Neural cell (in vitro differentiated cells): ENCODE results near the gene KRT27. TPM values are rescaled to one million over a fixed set of nuclear protein-coding genes. Genes with fewer than 3 reads are reported as not detected.

ENCODE experiments used
- H2AFZ ChIP-seq: fragments of 200-600, 300-800 bp; sonication (generic), shearing (Covaris generic); 2 replicates; pipeline ENCODE4 v1.6.0; 2014; ENCODE audit warnings: low read depth, mild to moderate bottlenecking, antibody characterized with exemption, low read length, moderate library complexity
- H3F3A ChIP-seq: fragments of 200-600 bp; shearing (Covaris generic); 2 replicates; pipeline ENCODE4 v1.6.1; 2016; ENCODE audit warnings: mild to moderate bottlenecking, moderate library complexity, mixed read lengths, antibody characterized with exemption, low read length; ENCODE audit not compliant: insufficient read depth, poor library complexity, severe bottlenecking
- H3K27ac ChIP-seq: fragments of 200-600, 300-800 bp; sonication (generic), shearing (Covaris generic); 2 replicates; pipeline ENCODE4 v1.5.1; 2014; ENCODE audit warnings: mild to moderate bottlenecking, low read length, moderate library complexity
- H3K27me3 ChIP-seq: fragments of 300-800, 200-600 bp; sonication (generic), shearing (Covaris generic); 2 replicates; pipeline ENCODE4 v1.6.0; 2014; ENCODE audit warnings: mild to moderate bottlenecking, low read depth, low read length, moderate library complexity; ENCODE audit not compliant: insufficient read depth
- H3K36me3 ChIP-seq: fragments of 300-800, 200-600 bp; sonication (generic), shearing (Covaris generic); 2 replicates; pipeline ENCODE4 v1.5.1; 2014; ENCODE audit warnings: mild to moderate bottlenecking, antibody characterized with exemption, low read length, moderate library complexity; ENCODE audit not compliant: insufficient read depth
- H3K4me2 ChIP-seq: fragments of 300-800, 200-600 bp; sonication (generic), shearing (Covaris generic); 2 replicates; pipeline ENCODE4 v1.6.0; 2014; ENCODE audit warnings: mild to moderate bottlenecking, low read length
- H3K4me3 ChIP-seq: fragments of 300-800, 200-600 bp; sonication (generic), shearing (Covaris generic); 2 replicates; pipeline ENCODE4 v1.5.1; 2014; ENCODE audit warnings: mild to moderate bottlenecking, low read length, moderate library complexity
- H3K79me2 ChIP-seq: fragments of 200-600 bp; shearing (Covaris generic); replicated peaks from 2 replicates; pipeline ENCODE4 v1.6.0; 2014; ENCODE audit warnings: mild to moderate bottlenecking, low read length, moderate library complexity; ENCODE audit not compliant: insufficient read depth
- H3K9ac ChIP-seq: fragments of 300-800, 200-600 bp; sonication (generic), shearing (Covaris generic); 2 replicates; pipeline ENCODE4 v1.6.1; 2016; ENCODE audit warnings: mild to moderate bottlenecking, low read length, mixed read lengths
- H3K9me2 ChIP-seq: fragments of 200-600 bp; shearing (Covaris generic); 2 replicates; pipeline ENCODE4 v1.6.1; 2016; ENCODE audit warnings: mild to moderate bottlenecking, low read length, mixed read lengths; ENCODE audit not compliant: insufficient read depth
- H3K9me3 ChIP-seq: fragments of 200-600, 300-800 bp; sonication (generic), shearing (Covaris generic); 2 replicates; pipeline ENCODE4 v1.6.1; 2016; ENCODE audit warnings: mild to moderate bottlenecking, mixed run types, low read length, moderate library complexity, mixed read lengths
- H4K20me1 ChIP-seq: fragments of 200-600 bp; shearing (Covaris generic); 2 replicates; pipeline ENCODE4 v1.6.1; 2016; ENCODE audit warnings: mild to moderate bottlenecking, mixed run types; ENCODE audit not compliant: insufficient read depth
- EP300 ChIP-seq: fragments of 450-650 bp; conservative IDR thresholded peaks from 2 replicates; pipeline ENCODE4 v1.6.1; 2014; ENCODE audit warnings: antibody characterized with exemption, mild to moderate bottlenecking, moderate library complexity; ENCODE audit not compliant: poor library complexity, severe bottlenecking
- EZH2 ChIP-seq: fragments of 200-600, 300-800 bp; shearing (Covaris generic), sonication (generic); IDR thresholded peaks from 2 replicates; pipeline ENCODE4 v1.6.1; 2014; ENCODE audit warnings: antibody characterized with exemption, low read length, borderline replicate concordance, mild to moderate bottlenecking; ENCODE audit not compliant: insufficient read depth, poor library complexity, severe bottlenecking
- MXI1 ChIP-seq: fragments of 450-650 bp; conservative IDR thresholded peaks from 2 replicates; pipeline ENCODE4 v1.6.1; 2014; ENCODE audit warnings: antibody characterized with exemption, mild to moderate bottlenecking; ENCODE audit not compliant: poor library complexity, severe bottlenecking
- POLR2AphosphoS5 ChIP-seq: IDR thresholded peaks from 2 replicates; pipeline ENCODE4 v1.6.1; 2012
- RAD21 ChIP-seq: fragments of 450-650 bp; conservative IDR thresholded peaks from 2 replicates; pipeline ENCODE4 v1.6.1; 2014; ENCODE audit warnings: antibody characterized with exemption, mild to moderate bottlenecking, moderate library complexity
- SMC3 ChIP-seq: fragments of 450-650 bp; conservative IDR thresholded peaks from 2 replicates; pipeline ENCODE4 v1.6.1; 2014; ENCODE audit warnings: antibody characterized with exemption, mild to moderate bottlenecking, moderate library complexity; ENCODE audit not compliant: poor library complexity
- TAF1 ChIP-seq: IDR thresholded peaks from 2 replicates; pipeline ENCODE4 v1.6.1; 2012; ENCODE audit warnings: low read depth
- polyA plus RNA-seq: library from polyadenylated mRNA; depleted of rRNA; stranded (reverse); fragments of >200 nt; gene quantifications from 2 replicates; pipeline ENCODE4 v1.2.3, GENCODE V29; 2014
- TF ChIP-seq, protein P1 (sequence below): fragments of 450-650 bp; IDR thresholded peaks from 2 replicates; pipeline ENCODE4 v1.5.1; 2014; ENCODE audit warnings: antibody characterized with exemption, mild to moderate bottlenecking, moderate library complexity; ENCODE audit not compliant: poor library complexity, severe bottlenecking
- TF ChIP-seq, protein P2 (sequence below): IDR thresholded peaks from 2 replicates; pipeline ENCODE4 v1.6.1; 2012; ENCODE audit warnings: borderline replicate concordance

KRT27 gene
- polyA plus RNA-seq, 1 donor from 2014 or later = not detected

DNA sequence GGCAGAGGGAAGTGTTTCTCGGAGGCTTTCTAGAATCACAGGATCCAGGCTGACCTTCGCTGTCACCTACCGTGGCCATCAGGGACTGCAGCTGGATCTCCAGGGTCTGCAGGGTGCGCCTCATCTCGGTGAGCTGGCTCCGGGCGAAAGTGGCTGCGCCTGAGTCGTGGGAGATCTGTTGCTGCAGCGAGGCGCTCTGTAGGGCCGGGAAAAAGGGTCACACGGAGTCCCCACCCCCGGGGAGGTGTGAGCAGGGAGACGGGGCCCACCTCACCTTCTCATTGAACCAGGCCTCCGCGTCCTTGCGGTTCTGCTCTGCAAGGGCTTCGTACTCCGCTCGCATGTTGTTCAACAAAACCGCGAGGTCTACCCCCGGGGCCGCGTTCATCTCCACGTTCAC is 14.5 kb upstream of the KRT27 start:
- H3K9ac ChIP-seq = no peak overlapping the region
- no peaks in the 10 kb centered on the region for H4K20me1 ChIP-seq
- H3K9me3 ChIP-seq = no peaks in the 10 kb centered on the region
- H2AFZ ChIP-seq = no peak overlapping the region
- H3K79me2 ChIP-seq = no peaks in the 10 kb centered on the region
- H3K36me3 ChIP-seq = no peaks in the 10 kb centered on the region
- H3F3A ChIP-seq = no peaks in the 10 kb centered on the region
- H3K27ac ChIP-seq = no peak overlapping the region
- peaks cover 11% of the 10 kb centered on the region for H3K27me3 ChIP-seq
- no peaks in the 10 kb centered on the region for H3K9me2 ChIP-seq
- H3K4me2 ChIP-seq = no peak overlapping the region
- H3K4me3 ChIP-seq = no peak overlapping the region
- TF ChIP-seq, protein P1, sequence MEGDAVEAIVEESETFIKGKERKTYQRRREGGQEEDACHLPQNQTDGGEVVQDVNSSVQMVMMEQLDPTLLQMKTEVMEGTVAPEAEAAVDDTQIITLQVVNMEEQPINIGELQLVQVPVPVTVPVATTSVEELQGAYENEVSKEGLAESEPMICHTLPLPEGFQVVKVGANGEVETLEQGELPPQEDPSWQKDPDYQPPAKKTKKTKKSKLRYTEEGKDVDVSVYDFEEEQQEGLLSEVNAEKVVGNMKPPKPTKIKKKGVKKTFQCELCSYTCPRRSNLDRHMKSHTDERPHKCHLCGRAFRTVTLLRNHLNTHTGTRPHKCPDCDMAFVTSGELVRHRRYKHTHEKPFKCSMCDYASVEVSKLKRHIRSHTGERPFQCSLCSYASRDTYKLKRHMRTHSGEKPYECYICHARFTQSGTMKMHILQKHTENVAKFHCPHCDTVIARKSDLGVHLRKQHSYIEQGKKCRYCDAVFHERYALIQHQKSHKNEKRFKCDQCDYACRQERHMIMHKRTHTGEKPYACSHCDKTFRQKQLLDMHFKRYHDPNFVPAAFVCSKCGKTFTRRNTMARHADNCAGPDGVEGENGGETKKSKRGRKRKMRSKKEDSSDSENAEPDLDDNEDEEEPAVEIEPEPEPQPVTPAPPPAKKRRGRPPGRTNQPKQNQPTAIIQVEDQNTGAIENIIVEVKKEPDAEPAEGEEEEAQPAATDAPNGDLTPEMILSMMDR = no peak
- TF ChIP-seq, protein P2, sequence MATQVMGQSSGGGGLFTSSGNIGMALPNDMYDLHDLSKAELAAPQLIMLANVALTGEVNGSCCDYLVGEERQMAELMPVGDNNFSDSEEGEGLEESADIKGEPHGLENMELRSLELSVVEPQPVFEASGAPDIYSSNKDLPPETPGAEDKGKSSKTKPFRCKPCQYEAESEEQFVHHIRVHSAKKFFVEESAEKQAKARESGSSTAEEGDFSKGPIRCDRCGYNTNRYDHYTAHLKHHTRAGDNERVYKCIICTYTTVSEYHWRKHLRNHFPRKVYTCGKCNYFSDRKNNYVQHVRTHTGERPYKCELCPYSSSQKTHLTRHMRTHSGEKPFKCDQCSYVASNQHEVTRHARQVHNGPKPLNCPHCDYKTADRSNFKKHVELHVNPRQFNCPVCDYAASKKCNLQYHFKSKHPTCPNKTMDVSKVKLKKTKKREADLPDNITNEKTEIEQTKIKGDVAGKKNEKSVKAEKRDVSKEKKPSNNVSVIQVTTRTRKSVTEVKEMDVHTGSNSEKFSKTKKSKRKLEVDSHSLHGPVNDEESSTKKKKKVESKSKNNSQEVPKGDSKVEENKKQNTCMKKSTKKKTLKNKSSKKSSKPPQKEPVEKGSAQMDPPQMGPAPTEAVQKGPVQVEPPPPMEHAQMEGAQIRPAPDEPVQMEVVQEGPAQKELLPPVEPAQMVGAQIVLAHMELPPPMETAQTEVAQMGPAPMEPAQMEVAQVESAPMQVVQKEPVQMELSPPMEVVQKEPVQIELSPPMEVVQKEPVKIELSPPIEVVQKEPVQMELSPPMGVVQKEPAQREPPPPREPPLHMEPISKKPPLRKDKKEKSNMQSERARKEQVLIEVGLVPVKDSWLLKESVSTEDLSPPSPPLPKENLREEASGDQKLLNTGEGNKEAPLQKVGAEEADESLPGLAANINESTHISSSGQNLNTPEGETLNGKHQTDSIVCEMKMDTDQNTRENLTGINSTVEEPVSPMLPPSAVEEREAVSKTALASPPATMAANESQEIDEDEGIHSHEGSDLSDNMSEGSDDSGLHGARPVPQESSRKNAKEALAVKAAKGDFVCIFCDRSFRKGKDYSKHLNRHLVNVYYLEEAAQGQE = no peak
- TF ChIP-seq EZH2 (no peak), RAD21 (no peak), SMC3 (no peak), POLR2AphosphoS5 (no peak), TAF1 (no peak), MXI1 (no peak), EP300 (no peak)

DNA sequence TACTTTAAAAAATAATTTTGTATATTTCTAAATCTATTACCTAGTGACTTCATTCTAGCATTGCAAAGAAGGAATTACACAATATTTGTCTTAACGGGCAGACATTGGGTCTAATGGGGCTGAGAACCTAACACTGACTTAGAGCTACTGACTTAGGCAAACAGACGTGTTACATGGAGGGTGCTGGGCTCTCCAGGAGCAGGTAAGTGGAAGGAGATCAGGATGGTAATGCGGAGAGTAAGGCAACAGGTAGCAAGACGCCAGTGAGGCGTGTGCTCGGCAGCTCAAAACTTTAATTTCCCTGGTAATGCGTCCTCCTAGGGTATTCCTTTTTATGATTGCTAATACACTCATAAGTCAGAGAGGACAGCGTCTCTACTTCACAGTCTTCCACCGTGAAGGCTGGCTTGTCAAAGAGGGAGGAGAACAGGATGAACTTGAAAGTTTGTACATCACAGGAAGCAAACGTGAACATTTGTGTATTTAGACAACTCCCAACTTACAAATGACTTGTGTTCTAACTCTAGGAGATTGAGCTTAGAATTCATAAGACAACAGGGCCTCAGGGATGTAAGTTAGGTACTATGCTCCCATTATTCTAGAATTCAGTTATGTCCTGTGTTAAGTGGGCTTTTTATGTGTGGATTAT is 12.8 kb upstream of the KRT27 start:
- Histone ChIP-seq H3K9me2 (no peaks in the 10 kb centered on the region), H3K9me3 (no peaks in the 10 kb centered on the region), H3F3A (no peaks in the 10 kb centered on the region), H3K36me3 (no peaks in the 10 kb centered on the region), H3K9ac (no peak overlapping the region), H3K79me2 (no peaks in the 10 kb centered on the region), H3K4me2 (no peak overlapping the region), H3K4me3 (no peak overlapping the region), H3K27me3 (no peaks in the 10 kb centered on the region), H2AFZ (no peak overlapping the region), H4K20me1 (no peaks in the 10 kb centered on the region), H3K27ac (no peak overlapping the region)
- TF ChIP-seq, protein P2 = no peak
- TF ChIP-seq POLR2AphosphoS5 = no peak
- TF ChIP-seq, protein P1 = no peak
- TF ChIP-seq EZH2 = no peak
- no peak for TF ChIP-seq RAD21
- TF ChIP-seq EP300 = no peak
- TF ChIP-seq TAF1 = no peak
- TF ChIP-seq MXI1 = no peak
- TF ChIP-seq SMC3 = no peak
